GM12878 (cell line): Measurements from ENCODE around the gene LGI4. TPM values are rescaled to one million over a fixed set of nuclear protein-coding genes. Genes with fewer than 3 reads are reported as not detected.

ENCODE experiments used
- ATAC-seq: fragments of 200-7000 bp; cut with Tn5 transposase; 3 replicates; pipeline ENCODE4 v1.9.1; 2020; ENCODE audit warnings: mild to moderate bottlenecking, moderate library complexity
- BruUV-seq: library from RNA; stranded (reverse); fragments of 400-500 nt; replicated peaks from 2 replicates; lab custom pipeline; 2021; lab: Mats Ljungman, UMichigan
- CTCF ChIA-PET: fragments of 300-600 bp; sonication (Branson Sonifier 250); formaldehyde crosslinking; extraction: SDS; loops from one replicate; lab custom pipeline; 2021; ENCODE audit warnings: inconsistent platforms; lab: Yijun Ruan, JAX
- POLR2A ChIA-PET: fragments of 350-600 bp; formaldehyde crosslinking; extraction: SDS; loops from one replicate; lab custom pipeline; 2021; ENCODE audit warnings: inconsistent platforms; lab: Charles Lee
- RAD21 ChIA-PET: fragments of 300-600 bp; sonication (Branson Sonifier 250); formaldehyde crosslinking; loops from one replicate; lab custom pipeline; 2023; ENCODE audit warnings: antibody characterized with exemption; ENCODE audit not compliant: unreplicated experiment; lab: Charles Lee
- SMC1A ChIA-PET: fragments of 300-600 bp; sonication (Branson Sonifier 250); formaldehyde crosslinking; loops from one replicate; lab custom pipeline; 2023; ENCODE audit not compliant: unreplicated experiment, uncharacterized antibody; lab: Charles Lee
- DNase-seq: peaks from one replicate; pipeline ENCODE4 v3.0.0-alpha.2; 2011; ENCODE audit warnings: low read depth, low spot score
- FAIRE-seq: peaks from 3 replicates; lab custom pipeline; 2011; peaks lifted over from hg19 to GRCh38; lab: Jason Lieb, UNC
- H2AFZ ChIP-seq: 2 replicates; pipeline ENCODE4 v1.6.0; 2011; ENCODE audit warnings: low read depth, low read length, control low read depth; ENCODE audit not compliant: control insufficient read depth
- H3K27ac ChIP-seq: 2 replicates; pipeline ENCODE4 v1.5.1; 2011; ENCODE audit warnings: control low read depth; ENCODE audit not compliant: control insufficient read depth, insufficient read depth
- H3K27me3 ChIP-seq, 2 experiments: replicated peaks in 1 of 2; 2 replicates each; pipeline versions ENCODE4 v1.6.0 to v1.6.1; 2011; ENCODE audit warnings: low read length in 1 of 2; ENCODE audit not compliant: control insufficient read depth in 2 of 2, insufficient read depth in 2 of 2
- H3K36me3 ChIP-seq, 2 experiments: 2 replicates each; pipeline ENCODE4 v1.5.1; 2011; ENCODE audit warnings: low read length in 1 of 2; ENCODE audit not compliant: control insufficient read depth in 2 of 2, insufficient read depth in 2 of 2
- H3K4me1 ChIP-seq: 2 replicates; pipeline ENCODE4 v1.6.1; 2011; ENCODE audit warnings: mild to moderate bottlenecking, low read length, moderate library complexity, mixed read lengths; ENCODE audit not compliant: control insufficient read depth, insufficient read depth
- H3K4me2 ChIP-seq: 2 replicates; pipeline ENCODE4 v1.6.0; 2011; ENCODE audit warnings: control low read depth; ENCODE audit not compliant: control insufficient read depth, insufficient read depth
- H3K4me3 ChIP-seq: fragments of 200-600 bp; sonication (generic); 2 replicates; pipeline ENCODE4 v1.5.1; 2016
- H3K79me2 ChIP-seq: 2 replicates; pipeline ENCODE4 v1.6.0; 2011; ENCODE audit warnings: low read length; ENCODE audit not compliant: control insufficient read depth, insufficient read depth
- H3K9ac ChIP-seq: 2 replicates; pipeline ENCODE4 v1.8.0; 2011; ENCODE audit warnings: low read length, control low read depth, mixed read lengths; ENCODE audit not compliant: control insufficient read depth, insufficient read depth
- H3K9me3 ChIP-seq: replicated peaks from 3 replicates; pipeline ENCODE4 v1.5.1; 2011; ENCODE audit warnings: mild to moderate bottlenecking, low read length; ENCODE audit not compliant: control insufficient read depth, insufficient read depth
- H4K20me1 ChIP-seq: 2 replicates; pipeline ENCODE4 v1.6.0; 2011; ENCODE audit not compliant: control insufficient read depth, insufficient read depth
- BCL11A ChIP-seq: IDR thresholded peaks from 2 replicates; pipeline ENCODE4 v1.6.1; 2011; ENCODE audit warnings: low read depth, low read length
- BMI1 ChIP-seq: fragments of 450-650 bp; IDR thresholded peaks from 2 replicates; pipeline ENCODE4 v1.6.1; 2016; ENCODE audit warnings: mild to moderate bottlenecking, moderate library complexity, borderline replicate concordance
- CBFB ChIP-seq: IDR thresholded peaks from 2 replicates; pipeline ENCODE4 v1.6.1; 2016; ENCODE audit warnings: antibody characterized with exemption, low read depth
- GATAD2B ChIP-seq: fragments of 450-650 bp; conservative IDR thresholded peaks from 2 replicates; pipeline ENCODE4 v1.6.1; 2017; ENCODE audit warnings: low read depth, mild to moderate bottlenecking, moderate library complexity
- IKZF1 ChIP-seq: fragments of 450-650 bp; conservative IDR thresholded peaks from 2 replicates; pipeline ENCODE4 v1.6.1; 2017; ENCODE audit warnings: antibody characterized with exemption, mild to moderate bottlenecking
- NFXL1 ChIP-seq: fragments of 450-650 bp; IDR thresholded peaks from 2 replicates; pipeline ENCODE4 v1.6.1; 2017; ENCODE audit warnings: antibody characterized with exemption, mild to moderate bottlenecking, borderline replicate concordance
- RUNX3 ChIP-seq: IDR thresholded peaks from 2 replicates; pipeline ENCODE4 v1.6.1; 2012; ENCODE audit warnings: low read length, inconsistent platforms
- SMAD1 ChIP-seq: fragments of 450-650 bp; IDR thresholded peaks from 2 replicates; pipeline ENCODE4 v1.6.1; 2018; ENCODE audit warnings: mild to moderate bottlenecking, low read depth; ENCODE audit not compliant: partially characterized antibody
- TCF7 ChIP-seq: IDR thresholded peaks from 2 replicates; pipeline ENCODE4 v1.6.1; 2014; ENCODE audit warnings: antibody characterized with exemption, borderline replicate concordance
- YBX1 ChIP-seq: fragments of 450-650 bp; IDR thresholded peaks from 2 replicates; pipeline ENCODE4 v1.6.1; 2016; ENCODE audit warnings: antibody characterized with exemption
- ZNF274 ChIP-seq: IDR thresholded peaks from one replicate; pipeline ENCODE4 v1.8.0; 2011; ENCODE audit not compliant: insufficient read length, insufficient read depth
- WGBS: methylation state at CpG from one replicate; pipeline ENCODE4 v1.1.6; 2016; ENCODE audit warnings: low lambda C conversion rate; ENCODE audit not compliant: insufficient replicate concordance, insufficient coverage; ENCODE audit errors: missing lambda C conversion rate; 5-methylcytosine and 5-hydroxymethylcytosine counted together
- in situ Hi-C: fragments of 300-500 bp; cut with MboI; formaldehyde crosslinking; loops from 9 replicates; pipeline ENCODE4 v1.14.3; 2018; ENCODE audit warnings: mixed read lengths
- intact Hi-C: fragments of 100-400 bp; cut with micrococcal nuclease; formaldehyde crosslinking; loops from one replicate; pipeline ENCODE4 v1.14.2; 2022; ENCODE audit not compliant: unreplicated experiment
- polyA plus RNA-seq, 11 experiments: library from polyadenylated mRNA; depleted of rRNA in 4 of 11; unstranded in 6 of 11; stranded (reverse) in 5 of 11; fragments of >200 nt; fragmentation: Nextera tagmentation in 4 of 11; fragmentation: Illumina TruSeq in 1 of 11; extraction: Ambion mirVana in 4 of 11; extraction: Trizol in 1 of 11; gene quantifications; 1 replicate in 1 of 11; 2 replicates in 10 of 11; pipeline versions ENCODE4 v1.2.1 to v1.2.3, GENCODE V29; 2011 to 2016; ENCODE audit warnings: inconsistent platforms in 2 of 11, missing spikeins in 2 of 11, low read depth in 1 of 11
- total RNA-seq, 4 experiments: library from RNA; depleted of rRNA in 3 of 4; stranded (reverse); fragments of >200 nt in 3 of 4; fragmentation: Illumina TruSeq in 1 of 4; extraction: Trizol in 1 of 4; gene quantifications; 2 replicates each; pipeline versions ENCODE4 v1.2.1 to v1.2.3, GENCODE V29; 2013 to 2021
- TF ChIP-seq, protein P1 (sequence below): fragments of 450-650 bp; IDR thresholded peaks from 2 replicates; pipeline ENCODE4 v1.6.1; 2018; ENCODE audit warnings: borderline replicate concordance, mild to moderate bottlenecking; ENCODE audit not compliant: partially characterized antibody
- TF ChIP-seq, protein P2 (sequence below): fragments of 450-650 bp; formaldehyde crosslinking; IDR thresholded peaks from 2 replicates; pipeline ENCODE4 v1.4.0; 2022; ENCODE audit warnings: mild to moderate bottlenecking, moderate library complexity

LGI4 gene
- total and polyA plus RNA-seq, 10 of the 15 experiments (the other 5 are each of a cell fraction or from before 2014, with no cell fraction given) = 0.11 TPM; not detected in 9

DNA sequence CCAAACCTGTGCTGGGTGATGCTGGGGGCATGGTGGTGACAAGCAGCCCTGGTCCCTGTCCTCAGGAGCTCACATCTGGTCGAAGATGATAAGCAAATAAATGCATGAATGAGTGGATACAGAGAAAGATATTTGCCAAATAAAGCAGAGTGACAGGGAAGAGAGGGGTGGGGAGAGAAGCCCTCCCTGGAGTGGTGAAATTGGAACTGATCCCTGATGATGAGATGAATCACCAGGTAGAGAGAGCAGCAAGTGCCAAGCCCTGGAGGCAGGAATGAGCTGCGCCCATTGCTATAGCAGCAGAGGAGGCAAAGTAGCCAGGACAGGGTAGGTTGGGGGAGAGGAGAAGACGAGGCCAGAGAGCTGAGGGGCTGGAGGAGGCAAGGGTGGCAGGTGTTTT lies 33.3 kb upstream of the LGI4 start:
- CTCF ChIA-PET = no interaction called here
- FAIRE-seq = no peak
- in situ Hi-C loops = no loop called here

More for the DNA sequence above, 33.3 kb upstream of the LGI4 start:
- peaks cover 34% of the 10 kb centered on the region for H3K9me3 ChIP-seq
- peaks cover 11% of the 10 kb centered on the region; the same call in 1 of the 2 replicates for H3K4me1 ChIP-seq
- no peak for ATAC-seq
- ChIA-PET SMC1A (interaction anchor here (1.2 kb wide), 1 partner anchor 27 kb away, joined by 3 read pairs; no protein-coding TSS in a partner anchor), POLR2A (interaction anchor here (0.6 to 0.8 kb wide), 4 partner anchors 12 to 221 kb away, joined by 3 to 6 read pairs (median 4); partner anchors contain the start of gene FXYD5), RAD21 (no interaction called here)
- 84% methylated on average over 3 of the region's 3 CpGs for WGBS
- no peaks in the 10 kb centered on the region for H4K20me1 ChIP-seq
- H3K4me3 ChIP-seq = no peak overlapping the region
- H3K79me2 ChIP-seq = no peaks in the 10 kb centered on the region
- intact Hi-C loops = no loop called here
- no peaks in the 10 kb centered on the region for H3K27me3 ChIP-seq
- no peak overlapping the region for H3K9ac ChIP-seq
- no peak overlapping the region for H3K27ac ChIP-seq
- no peak overlapping the region for H3K4me2 ChIP-seq
- H3K36me3 ChIP-seq = peaks cover 24 to 34% of the 10 kb centered on the region in 2 experiments
- no peak overlapping the region for H2AFZ ChIP-seq
- TF ChIP-seq BCL11A (no peak), BMI1 (no peak), IKZF1 (no peak), YBX1 (no peak), ZNF274 (no peak), CBFB (no peak), NFXL1 (no peak), SMAD1 (no peak), GATAD2B (no peak), RUNX3 (no peak), TCF7 (no peak)
- TF ChIP-seq, protein P1, sequence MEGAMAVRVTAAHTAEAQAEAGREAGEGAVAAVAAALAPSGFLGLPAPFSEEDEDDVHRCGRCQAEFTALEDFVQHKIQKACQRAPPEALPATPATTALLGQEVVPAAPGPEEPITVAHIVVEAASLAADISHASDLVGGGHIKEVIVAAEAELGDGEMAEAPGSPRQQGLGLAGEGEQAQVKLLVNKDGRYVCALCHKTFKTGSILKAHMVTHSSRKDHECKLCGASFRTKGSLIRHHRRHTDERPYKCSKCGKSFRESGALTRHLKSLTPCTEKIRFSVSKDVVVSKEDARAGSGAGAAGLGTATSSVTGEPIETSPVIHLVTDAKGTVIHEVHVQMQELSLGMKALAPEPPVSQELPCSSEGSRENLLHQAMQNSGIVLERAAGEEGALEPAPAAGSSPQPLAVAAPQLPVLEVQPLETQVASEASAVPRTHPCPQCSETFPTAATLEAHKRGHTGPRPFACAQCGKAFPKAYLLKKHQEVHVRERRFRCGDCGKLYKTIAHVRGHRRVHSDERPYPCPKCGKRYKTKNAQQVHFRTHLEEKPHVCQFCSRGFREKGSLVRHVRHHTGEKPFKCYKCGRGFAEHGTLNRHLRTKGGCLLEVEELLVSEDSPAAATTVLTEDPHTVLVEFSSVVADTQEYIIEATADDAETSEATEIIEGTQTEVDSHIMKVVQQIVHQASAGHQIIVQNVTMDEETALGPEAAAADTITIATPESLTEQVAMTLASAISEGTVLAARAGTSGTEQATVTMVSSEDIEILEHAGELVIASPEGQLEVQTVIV = no peak
- TF ChIP-seq, protein P2, sequence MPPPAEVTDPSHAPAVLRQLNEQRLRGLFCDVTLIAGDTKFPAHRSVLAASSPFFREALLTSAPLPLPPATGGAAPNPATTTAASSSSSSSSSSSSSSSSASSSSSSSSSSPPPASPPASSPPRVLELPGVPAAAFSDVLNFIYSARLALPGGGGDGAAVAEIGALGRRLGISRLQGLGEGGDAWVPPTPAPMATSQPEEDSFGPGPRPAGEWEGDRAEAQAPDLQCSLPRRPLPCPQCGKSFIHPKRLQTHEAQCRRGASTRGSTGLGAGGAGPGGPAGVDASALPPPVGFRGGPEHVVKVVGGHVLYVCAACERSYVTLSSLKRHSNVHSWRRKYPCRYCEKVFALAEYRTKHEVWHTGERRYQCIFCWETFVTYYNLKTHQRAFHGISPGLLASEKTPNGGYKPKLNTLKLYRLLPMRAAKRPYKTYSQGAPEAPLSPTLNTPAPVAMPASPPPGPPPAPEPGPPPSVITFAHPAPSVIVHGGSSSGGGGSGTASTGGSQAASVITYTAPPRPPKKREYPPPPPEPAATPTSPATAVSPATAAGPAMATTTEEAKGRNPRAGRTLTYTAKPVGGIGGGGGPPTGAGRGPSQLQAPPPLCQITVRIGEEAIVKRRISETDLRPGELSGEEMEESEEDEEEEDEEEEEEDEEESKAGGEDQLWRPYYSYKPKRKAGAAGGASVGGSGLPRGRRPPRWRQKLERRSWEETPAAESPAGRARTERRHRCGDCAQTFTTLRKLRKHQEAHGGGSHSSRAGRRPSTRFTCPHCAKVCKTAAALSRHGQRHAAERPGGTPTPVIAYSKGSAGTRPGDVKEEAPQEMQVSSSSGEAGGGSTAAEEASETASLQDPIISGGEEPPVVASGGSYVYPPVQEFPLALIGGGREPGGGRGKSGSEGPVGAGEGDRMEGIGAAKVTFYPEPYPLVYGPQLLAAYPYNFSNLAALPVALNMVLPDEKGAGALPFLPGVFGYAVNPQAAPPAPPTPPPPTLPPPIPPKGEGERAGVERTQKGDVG (CRISPR knock-in tag) = no peak
- BruUV-seq = no TSS peak
- DNase-seq = no peak
